GM23338 (cell line): ENCODE results near the gene CTNNA2. TPM values are rescaled to one million over a fixed set of nuclear protein-coding genes. Genes with fewer than 3 reads are reported as not detected.

ENCODE experiments used
- ATAC-seq: fragments of 200-7000 bp; cut with Tn5 transposase; 3 replicates; pipeline ENCODE4 v1.9.1; 2020
- DNase-seq: peaks from one replicate; pipeline ENCODE4 v3.0.0-alpha.2; 2015; ENCODE audit warnings: low spot score
- H2AFZ ChIP-seq: fragments of 200-600 bp; sonication (generic); 2 replicates; pipeline ENCODE4 v1.8.0; 2016; ENCODE audit warnings: antibody characterized with exemption, mild to moderate bottlenecking, moderate library complexity
- H3F3A ChIP-seq: fragments of 200-600 bp; sonication (generic); replicated peaks from 2 replicates; pipeline ENCODE4 v1.8.0; 2017; ENCODE audit warnings: antibody characterized with exemption, mixed run types, low read depth
- H3K27ac ChIP-seq: fragments of 200-600 bp; sonication (generic); 2 replicates; pipeline ENCODE4 v1.6.1; 2016; ENCODE audit warnings: low read depth
- H3K27me3 ChIP-seq: fragments of 200-600 bp; sonication (generic); 2 replicates; pipeline ENCODE4 v1.8.0; 2016; ENCODE audit warnings: mild to moderate bottlenecking, mixed run types, moderate library complexity; ENCODE audit not compliant: insufficient read depth
- H3K36me3 ChIP-seq: fragments of 200-600 bp; sonication (generic); 2 replicates; pipeline ENCODE4 v1.8.0; 2016; ENCODE audit warnings: mild to moderate bottlenecking; ENCODE audit not compliant: insufficient read depth
- H3K4me1 ChIP-seq: fragments of 200-600 bp; sonication (generic); 2 replicates; pipeline ENCODE4 v1.8.0; 2016; ENCODE audit warnings: mild to moderate bottlenecking, moderate library complexity; ENCODE audit not compliant: insufficient read depth
- H3K4me2 ChIP-seq: fragments of 200-600 bp; sonication (generic); 2 replicates; pipeline ENCODE4 v1.7.1; 2017; ENCODE audit warnings: mixed run types
- H3K4me3 ChIP-seq: fragments of 200-600 bp; sonication (generic); 2 replicates; pipeline ENCODE4 v1.6.1; 2016; ENCODE audit warnings: mixed run types
- H3K79me2 ChIP-seq: fragments of 200-600 bp; sonication (generic); replicated peaks from 2 replicates; pipeline ENCODE4 v1.8.0; 2017; ENCODE audit warnings: mild to moderate bottlenecking; ENCODE audit not compliant: insufficient read depth
- H3K9me2 ChIP-seq: fragments of 200-600 bp; sonication (generic); 2 replicates; pipeline ENCODE4 v1.8.0; 2017; ENCODE audit not compliant: insufficient read depth
- H4K20me1 ChIP-seq: fragments of 200-600 bp; sonication (generic); replicated peaks from 2 replicates; pipeline ENCODE4 v1.8.0; 2017; ENCODE audit warnings: mild to moderate bottlenecking; ENCODE audit not compliant: insufficient read depth
- H3K27ac Mint-ChIP-seq: 2 replicates; pipeline ENCODE4 v1.8.0; 2020; ENCODE audit warnings: inconsistent platforms, mild to moderate bottlenecking, moderate library complexity, mixed read lengths
- H3K27me3 Mint-ChIP-seq: 3 replicates; pipeline ENCODE4 v1.8.0; 2022; ENCODE audit warnings: low read depth, mild to moderate bottlenecking, moderate library complexity, mixed read lengths, inconsistent platforms; ENCODE audit not compliant: insufficient read depth, poor library complexity
- H3K36me3 Mint-ChIP-seq: 3 replicates; pipeline ENCODE4 v1.8.0; 2021; ENCODE audit warnings: low read depth, mild to moderate bottlenecking, inconsistent platforms, moderate library complexity, mixed read lengths
- H3K4me1 Mint-ChIP-seq: 3 replicates; pipeline ENCODE4 v1.8.0; 2020; ENCODE audit warnings: mild to moderate bottlenecking, inconsistent platforms, mixed read lengths
- H3K4me3 Mint-ChIP-seq: 3 replicates; pipeline ENCODE4 v1.8.0; 2021; ENCODE audit warnings: moderate library complexity, mild to moderate bottlenecking, inconsistent platforms, mixed read lengths
- H3K9me3 Mint-ChIP-seq: 3 replicates; pipeline ENCODE4 v1.8.0; 2020; ENCODE audit warnings: moderate library complexity, mild to moderate bottlenecking, inconsistent platforms, mixed read lengths
- CTCF ChIP-seq, 2 experiments: fragments of 200-600 bp in 1 of 2; sonication (generic) in 1 of 2; conservative IDR thresholded peaks; 2 replicates each; pipeline versions ENCODE4 v1.5.1 to v1.6.1; 2016 to 2017; ENCODE audit warnings: antibody characterized with exemption in 2 of 2, low read depth in 2 of 2, mild to moderate bottlenecking in 2 of 2, moderate library complexity in 1 of 2
- EZH2 ChIP-seq: fragments of 200-600 bp; sonication (generic); IDR thresholded peaks from one replicate; pipeline ENCODE4 v1.8.0; 2017; ENCODE audit warnings: antibody characterized with exemption, mild to moderate bottlenecking, low read depth; ENCODE audit not compliant: unreplicated experiment
- EZH2phosphoT487 ChIP-seq: fragments of 200-600 bp; sonication (generic); IDR thresholded peaks from one replicate; pipeline ENCODE4 v1.8.1; 2018; ENCODE audit warnings: antibody characterized with exemption; ENCODE audit not compliant: unreplicated experiment
- JUNB ChIP-seq: IDR thresholded peaks from one replicate; pipeline ENCODE4 v1.6.1; 2016; ENCODE audit warnings: antibody characterized with exemption; ENCODE audit not compliant: unreplicated experiment
- POLR2AphosphoS5 ChIP-seq: IDR thresholded peaks from 2 replicates; pipeline ENCODE4 v1.6.1; 2016; ENCODE audit warnings: antibody characterized with exemption, low read depth
- ZNF114 ChIP-seq: fragments of 250-450 bp; sonication (Bioruptor Pico); IDR thresholded peaks from 2 replicates; pipeline ENCODE4 v1.5.0; 2020; ENCODE audit warnings: mild to moderate bottlenecking, moderate library complexity
- ZNF331 ChIP-seq: fragments of 250-450 bp; sonication (Bioruptor Pico); IDR thresholded peaks from 2 replicates; pipeline ENCODE4 v1.5.0; 2020; ENCODE audit warnings: low read depth, mild to moderate bottlenecking, moderate library complexity
- ZNF462 ChIP-seq: fragments of 250-450 bp; sonication (Bioruptor Pico); IDR thresholded peaks from 2 replicates; pipeline ENCODE4 v1.5.0; 2020; ENCODE audit warnings: mild to moderate bottlenecking, moderate library complexity
- polyA plus RNA-seq: library from polyadenylated mRNA; unstranded; fragments of >200 nt; fragmentation: Nextera tagmentation; extraction: Ambion mirVana; gene quantifications from 2 replicates; pipeline ENCODE4 v1.2.1, GENCODE V29; 2016
- total RNA-seq: library from RNA; depleted of rRNA; stranded (reverse); fragments of >200 nt; shearing (Covaris generic); gene quantifications from 2 replicates; pipeline ENCODE4 v1.2.3, GENCODE V29; 2014
- TF ChIP-seq, protein P1 (sequence below): IDR thresholded peaks from one replicate; pipeline ENCODE4 v1.6.1; 2018; ENCODE audit warnings: antibody characterized with exemption; ENCODE audit not compliant: unreplicated experiment

The CTNNA2 gene
- total and polyA plus RNA-seq, 2 experiments from 2014 or later = 6.4 to 15.6 TPM

- Histone ChIP-seq H3K4me3 (no peak overlapping the region), H3K27me3 (no peaks in the 10 kb centered on the region), H4K20me1 (no peaks in the 10 kb centered on the region), H3K9me2 (no peaks in the 10 kb centered on the region), H3K79me2 (no peaks in the 10 kb centered on the region), H3K27ac (no peak overlapping the region), H3K4me2 (no peak overlapping the region), H3F3A (no peaks in the 10 kb centered on the region), H3K4me1 (no peaks in the 10 kb centered on the region), H2AFZ (no peak overlapping the region), H3K36me3 (no peaks in the 10 kb centered on the region; the same call in 1 of the 2 replicates)
- no peak for ATAC-seq
- Mint-ChIP-seq H3K4me3 (no peak overlapping the region), H3K9me3 (peaks cover 35% of the 10 kb centered on the region), H3K36me3 (peaks cover 22% of the 10 kb centered on the region), H3K27me3 (no peaks in the 10 kb centered on the region), H3K4me1 (no peaks in the 10 kb centered on the region), H3K27ac (no peak overlapping the region)
- DNase-seq = no peak
- no peak for TF ChIP-seq ZNF331 (CRISPR knock-in tag)
- TF ChIP-seq, protein P1, sequence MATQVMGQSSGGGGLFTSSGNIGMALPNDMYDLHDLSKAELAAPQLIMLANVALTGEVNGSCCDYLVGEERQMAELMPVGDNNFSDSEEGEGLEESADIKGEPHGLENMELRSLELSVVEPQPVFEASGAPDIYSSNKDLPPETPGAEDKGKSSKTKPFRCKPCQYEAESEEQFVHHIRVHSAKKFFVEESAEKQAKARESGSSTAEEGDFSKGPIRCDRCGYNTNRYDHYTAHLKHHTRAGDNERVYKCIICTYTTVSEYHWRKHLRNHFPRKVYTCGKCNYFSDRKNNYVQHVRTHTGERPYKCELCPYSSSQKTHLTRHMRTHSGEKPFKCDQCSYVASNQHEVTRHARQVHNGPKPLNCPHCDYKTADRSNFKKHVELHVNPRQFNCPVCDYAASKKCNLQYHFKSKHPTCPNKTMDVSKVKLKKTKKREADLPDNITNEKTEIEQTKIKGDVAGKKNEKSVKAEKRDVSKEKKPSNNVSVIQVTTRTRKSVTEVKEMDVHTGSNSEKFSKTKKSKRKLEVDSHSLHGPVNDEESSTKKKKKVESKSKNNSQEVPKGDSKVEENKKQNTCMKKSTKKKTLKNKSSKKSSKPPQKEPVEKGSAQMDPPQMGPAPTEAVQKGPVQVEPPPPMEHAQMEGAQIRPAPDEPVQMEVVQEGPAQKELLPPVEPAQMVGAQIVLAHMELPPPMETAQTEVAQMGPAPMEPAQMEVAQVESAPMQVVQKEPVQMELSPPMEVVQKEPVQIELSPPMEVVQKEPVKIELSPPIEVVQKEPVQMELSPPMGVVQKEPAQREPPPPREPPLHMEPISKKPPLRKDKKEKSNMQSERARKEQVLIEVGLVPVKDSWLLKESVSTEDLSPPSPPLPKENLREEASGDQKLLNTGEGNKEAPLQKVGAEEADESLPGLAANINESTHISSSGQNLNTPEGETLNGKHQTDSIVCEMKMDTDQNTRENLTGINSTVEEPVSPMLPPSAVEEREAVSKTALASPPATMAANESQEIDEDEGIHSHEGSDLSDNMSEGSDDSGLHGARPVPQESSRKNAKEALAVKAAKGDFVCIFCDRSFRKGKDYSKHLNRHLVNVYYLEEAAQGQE = no peak
- TF ChIP-seq ZNF114 (CRISPR knock-in tag) = no peak
Measured at GRCh38 chr2:80205498-80205897, 692.6 kb downstream of the CTNNA2 start.

DNA sequence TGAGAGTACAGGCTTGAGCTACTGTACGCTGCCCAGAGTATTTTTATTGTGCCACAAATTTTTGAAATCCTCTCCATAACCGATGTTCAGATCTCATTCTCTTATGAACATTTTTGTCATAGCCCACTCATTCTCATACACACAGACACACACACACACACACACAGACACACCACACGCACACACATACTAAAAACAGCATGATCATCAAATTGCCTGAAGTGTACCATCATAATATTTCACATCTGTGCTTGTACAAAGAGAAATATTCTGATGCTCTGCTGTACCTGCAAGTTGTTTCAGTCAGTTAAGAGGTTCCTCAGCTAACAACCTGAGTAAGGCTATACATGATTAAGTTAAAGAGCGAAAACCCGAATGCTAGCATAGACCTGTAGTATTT, 696.6 kb downstream of the CTNNA2 start:
- H3K4me3 ChIP-seq = no peak overlapping the region
- DNase-seq = no peak
- Mint-ChIP-seq H3K36me3 (peaks cover 4% of the 10 kb centered on the region), H3K27ac (no peak overlapping the region), H3K4me1 (no peaks in the 10 kb centered on the region), H3K9me3 (peaks cover 21% of the 10 kb centered on the region), H3K4me3 (no peak overlapping the region), H3K27me3 (no peaks in the 10 kb centered on the region)
- H4K20me1 ChIP-seq = no peaks in the 10 kb centered on the region
- H3K4me2 ChIP-seq = no peak overlapping the region
- H3K27ac ChIP-seq = no peak overlapping the region
- no peaks in the 10 kb centered on the region for H3K4me1 ChIP-seq
- H3K9me2 ChIP-seq = no peaks in the 10 kb centered on the region
- ATAC-seq = no peak
- no peaks in the 10 kb centered on the region for H3K36me3 ChIP-seq
- no peak overlapping the region for H2AFZ ChIP-seq
- H3F3A ChIP-seq = no peaks in the 10 kb centered on the region
- no peaks in the 10 kb centered on the region for H3K79me2 ChIP-seq
- no peaks in the 10 kb centered on the region for H3K27me3 ChIP-seq
- TF ChIP-seq CTCF (conservative IDR thresholded peaks at IDR 0.05; ENCODE audit: low read depth in 2 of 2) (no peak), POLR2AphosphoS5 (no peak), EZH2phosphoT487 (no peak), ZNF462 (no peak), JUNB (no peak), EZH2 (no peak)
